KMS-11 (cell line): ENCODE measurements around the gene CEP43.

Source experiments
- H2AFZ ChIP-seq: fragments of 200-600 bp; sonication (generic); 2 replicates; pipeline ENCODE4 v1.6.1; 2016; ENCODE audit warnings: antibody characterized with exemption, mixed run types, low read depth
- H3K27ac ChIP-seq: fragments of 200-600 bp; sonication (generic); 2 replicates; pipeline ENCODE4 v1.6.1; 2016; ENCODE audit warnings: mild to moderate bottlenecking, mixed run types
- H3K27me3 ChIP-seq: fragments of 200-600 bp; sonication (generic); 2 replicates; pipeline ENCODE4 v1.6.1; 2017; ENCODE audit warnings: mild to moderate bottlenecking, low read depth, mixed run types, moderate library complexity; ENCODE audit not compliant: insufficient read depth
- H3K36me3 ChIP-seq: fragments of 200-600 bp; sonication (generic); 2 replicates; pipeline ENCODE4 v1.6.1; 2017; ENCODE audit warnings: mild to moderate bottlenecking, mixed run types; ENCODE audit not compliant: insufficient read depth
- H3K4me1 ChIP-seq: fragments of 200-600 bp; sonication (generic); 2 replicates; pipeline ENCODE4 v1.6.1; 2016; ENCODE audit warnings: mild to moderate bottlenecking, low read depth, mixed run types; ENCODE audit not compliant: poor library complexity, severe bottlenecking
- H3K4me2 ChIP-seq: fragments of 200-600 bp; sonication (generic); 2 replicates; pipeline ENCODE4 v1.7.0; 2016; ENCODE audit warnings: mild to moderate bottlenecking, mixed run types
- H3K4me3 ChIP-seq: fragments of 200-600 bp; sonication (generic); IDR thresholded peaks from 2 replicates; pipeline ENCODE4 v1.6.1; 2017; ENCODE audit warnings: low read depth, low read length, mixed read lengths; ENCODE audit not compliant: insufficient read depth
- H3K79me2 ChIP-seq: fragments of 200-600 bp; sonication (generic); 2 replicates; pipeline ENCODE4 v1.6.1; 2016; ENCODE audit warnings: low read depth, mixed run types; ENCODE audit not compliant: insufficient read depth
- H3K9ac ChIP-seq: fragments of 200-600 bp; sonication (generic); 2 replicates; pipeline ENCODE4 v1.6.1; 2016; ENCODE audit warnings: mild to moderate bottlenecking, mixed run types
- H4K20me1 ChIP-seq: fragments of 200-600 bp; sonication (generic); 2 replicates; pipeline ENCODE4 v1.6.1; 2016; ENCODE audit warnings: mild to moderate bottlenecking, mixed run types; ENCODE audit not compliant: insufficient read depth
- TF ChIP-seq, protein P1 (sequence below): fragments of 200-600 bp; sonication (generic); conservative IDR thresholded peaks from 2 replicates; pipeline ENCODE4 v1.6.1; 2017; ENCODE audit warnings: low read depth, mild to moderate bottlenecking, antibody characterized with exemption, low read length, moderate library complexity, mixed read lengths

CEP43 gene

GRCh38 chr6:167027308-167027707 is 28.1 kb downstream of the CEP43 start:
- Histone ChIP-seq H4K20me1 (no peaks in the 10 kb centered on the region; the same call in 1 of the 2 replicates), H3K9ac (no peak overlapping the region), H2AFZ (no peak overlapping the region), H3K4me1 (no peaks in the 10 kb centered on the region), H3K27ac (no peak overlapping the region), H3K36me3 (no peaks in the 10 kb centered on the region), H3K27me3 (no peaks in the 10 kb centered on the region), H3K4me2 (no peak overlapping the region), H3K4me3 (no peak overlapping the region), H3K79me2 (no peaks in the 10 kb centered on the region)
- TF ChIP-seq, protein P1, sequence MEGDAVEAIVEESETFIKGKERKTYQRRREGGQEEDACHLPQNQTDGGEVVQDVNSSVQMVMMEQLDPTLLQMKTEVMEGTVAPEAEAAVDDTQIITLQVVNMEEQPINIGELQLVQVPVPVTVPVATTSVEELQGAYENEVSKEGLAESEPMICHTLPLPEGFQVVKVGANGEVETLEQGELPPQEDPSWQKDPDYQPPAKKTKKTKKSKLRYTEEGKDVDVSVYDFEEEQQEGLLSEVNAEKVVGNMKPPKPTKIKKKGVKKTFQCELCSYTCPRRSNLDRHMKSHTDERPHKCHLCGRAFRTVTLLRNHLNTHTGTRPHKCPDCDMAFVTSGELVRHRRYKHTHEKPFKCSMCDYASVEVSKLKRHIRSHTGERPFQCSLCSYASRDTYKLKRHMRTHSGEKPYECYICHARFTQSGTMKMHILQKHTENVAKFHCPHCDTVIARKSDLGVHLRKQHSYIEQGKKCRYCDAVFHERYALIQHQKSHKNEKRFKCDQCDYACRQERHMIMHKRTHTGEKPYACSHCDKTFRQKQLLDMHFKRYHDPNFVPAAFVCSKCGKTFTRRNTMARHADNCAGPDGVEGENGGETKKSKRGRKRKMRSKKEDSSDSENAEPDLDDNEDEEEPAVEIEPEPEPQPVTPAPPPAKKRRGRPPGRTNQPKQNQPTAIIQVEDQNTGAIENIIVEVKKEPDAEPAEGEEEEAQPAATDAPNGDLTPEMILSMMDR: no peak

DNA sequence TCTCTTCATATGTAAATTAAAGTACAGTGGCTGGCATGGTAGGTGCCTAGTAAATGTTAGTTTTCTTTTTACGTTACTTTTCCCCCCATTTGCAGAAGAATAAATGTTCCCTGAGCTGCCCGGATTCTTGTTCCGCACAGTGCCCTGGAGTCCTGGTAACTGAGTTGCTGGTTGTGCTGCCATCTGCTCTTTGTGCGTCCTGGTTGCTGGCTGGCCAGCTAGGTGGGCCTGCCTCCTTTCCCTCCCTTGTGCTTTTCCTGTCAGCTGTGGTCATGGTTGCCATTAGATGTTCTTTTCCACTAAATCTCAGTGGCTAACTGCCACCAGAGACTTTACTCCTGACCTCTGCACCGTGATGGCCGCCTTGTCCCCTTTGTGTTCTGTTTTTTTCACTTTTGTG is 28.6 kb downstream of the CEP43 start:
- Histone ChIP-seq H3K4me1 (no peaks in the 10 kb centered on the region), H3K4me2 (no peak overlapping the region), H3K79me2 (no peaks in the 10 kb centered on the region), H3K36me3 (no peaks in the 10 kb centered on the region), H2AFZ (no peak overlapping the region), H3K9ac (no peak overlapping the region), H3K27ac (no peak overlapping the region), H4K20me1 (no peaks in the 10 kb centered on the region; the same call in 1 of the 2 replicates), H3K27me3 (no peaks in the 10 kb centered on the region), H3K4me3 (no peak overlapping the region)
- TF ChIP-seq, protein P1: no peak

DNA sequence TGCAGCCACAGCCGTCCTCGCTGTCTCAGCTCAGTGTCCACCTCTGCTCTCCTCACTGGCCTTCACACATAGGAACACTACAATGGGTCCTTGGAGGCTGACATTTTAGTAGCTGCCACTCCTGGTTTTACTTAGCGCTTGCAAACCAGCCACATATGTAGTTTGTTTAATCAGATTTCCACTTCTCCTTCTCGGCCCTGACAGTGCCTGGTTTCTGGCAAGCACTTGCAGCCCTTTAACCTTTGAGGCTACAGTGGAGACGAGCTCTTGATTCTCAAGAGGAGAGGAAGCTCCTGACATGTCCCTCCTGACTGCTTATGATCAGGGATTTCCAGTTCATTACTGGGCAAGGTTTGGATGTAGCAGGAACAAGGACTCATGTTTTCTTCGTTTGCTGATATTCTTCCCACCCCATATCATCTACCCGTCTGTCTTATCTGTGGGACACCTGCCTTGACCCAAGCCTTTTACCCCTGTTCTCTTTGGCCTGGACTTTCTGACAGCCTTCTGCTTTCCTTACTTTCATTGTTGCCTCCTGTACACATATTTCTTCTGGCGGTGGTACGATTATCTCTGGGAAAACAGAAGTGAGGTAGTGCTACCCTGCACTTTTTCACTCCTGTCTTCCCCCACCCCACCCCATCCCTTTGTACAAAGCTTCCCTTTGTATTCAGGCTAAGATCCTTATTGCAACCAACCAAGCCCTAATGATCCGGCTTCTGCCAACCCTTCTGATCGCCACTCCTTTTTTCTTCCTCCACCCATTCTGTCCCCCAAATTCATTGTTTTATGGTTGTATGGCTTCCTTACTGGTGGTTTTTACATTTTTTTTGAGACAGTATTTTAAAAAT is 31.2 kb downstream of the CEP43 start:
- Histone ChIP-seq H3K27ac (no peak overlapping the region), H3K4me2 (no peak overlapping the region), H3K4me1 (no peaks in the 10 kb centered on the region), H2AFZ (no peak overlapping the region), H4K20me1 (no peaks in the 10 kb centered on the region; the same call in 1 of the 2 replicates), H3K27me3 (no peaks in the 10 kb centered on the region), H3K9ac (no peak overlapping the region), H3K79me2 (no peaks in the 10 kb centered on the region), H3K4me3 (no peak overlapping the region), H3K36me3 (no peaks in the 10 kb centered on the region)
- TF ChIP-seq, protein P1: no peak

DNA sequence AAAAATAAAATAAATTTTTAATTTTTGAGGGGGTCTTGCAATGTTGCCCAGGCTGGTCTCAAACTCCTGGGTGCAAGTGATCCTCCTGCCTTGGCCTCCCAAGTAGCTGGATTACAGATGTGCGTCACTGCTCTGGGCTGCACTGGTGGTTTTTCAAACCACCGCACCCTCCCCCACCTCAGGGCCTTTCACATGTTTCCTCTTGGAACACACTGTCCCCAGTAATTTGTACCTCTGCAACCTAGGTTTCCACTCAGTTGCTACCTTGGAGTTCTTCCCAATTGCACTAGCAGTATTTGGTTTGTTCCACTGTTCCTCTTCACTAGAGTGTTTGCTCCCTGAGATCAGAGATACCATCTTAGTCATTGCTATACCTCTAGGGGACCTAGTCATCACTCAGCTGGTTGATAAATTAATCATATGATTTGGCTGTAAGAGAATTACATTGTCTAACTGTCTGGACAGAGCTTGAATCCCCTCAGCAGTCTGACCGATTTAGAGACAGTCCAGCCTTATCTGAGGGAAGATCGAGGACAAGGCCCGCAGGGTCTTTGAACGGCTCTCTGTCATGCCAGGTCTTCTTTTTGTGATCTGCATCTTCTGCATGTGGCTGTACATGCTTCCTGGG is 32.0 kb downstream of the CEP43 start:
- Histone ChIP-seq H3K36me3 (no peaks in the 10 kb centered on the region), H3K79me2 (no peaks in the 10 kb centered on the region), H3K27me3 (no peaks in the 10 kb centered on the region), H3K27ac (no peak overlapping the region), H2AFZ (no peak overlapping the region), H4K20me1 (no peaks in the 10 kb centered on the region; the same call in 1 of the 2 replicates), H3K4me3 (no peak overlapping the region), H3K4me1 (no peaks in the 10 kb centered on the region), H3K9ac (no peak overlapping the region), H3K4me2 (no peak overlapping the region)
- TF ChIP-seq, protein P1: no peak
